Lower leg skin (tissue), 4 donors: ENCODE measurements around the gene AGPAT4. TPM values are rescaled to one million over a fixed set of nuclear protein-coding genes. Genes with fewer than 3 reads are reported as not detected.

ENCODE experiments used
- DNase-seq, 2 donors: peaks; one replicate each; pipeline ENCODE4 v3.0.0-alpha.2; 2019; ENCODE audit warnings: low spot score in 2 of 2
- H3K4me3 ChIP-seq: fragments of 200-600 bp; sonication (generic); 2 replicates; pipeline ENCODE4 v1.5.1; 2017; ENCODE audit warnings: mild to moderate bottlenecking, low read depth; ENCODE audit not compliant: poor library complexity, severe bottlenecking
- CTCF ChIP-seq, 3 donors: fragments of 450-650 bp; IDR thresholded peaks; one replicate each; pipeline ENCODE4 v1.5.1; 2016; ENCODE audit warnings: antibody characterized with exemption in 3 of 3, mild to moderate bottlenecking in 3 of 3, moderate library complexity in 2 of 3
- POLR2A ChIP-seq, 2 donors: fragments of 450-650 bp; IDR thresholded peaks; one replicate each; pipeline ENCODE4 v1.6.1; 2016 to 2017; ENCODE audit warnings: antibody characterized with exemption in 2 of 2, mild to moderate bottlenecking in 1 of 2, moderate library complexity in 1 of 2
- WGBS, 2 donors: methylation state at CpG; one replicate each; pipeline ENCODE4 v1.1.5; 2018; 5-methylcytosine and 5-hydroxymethylcytosine counted together
- intact Hi-C: fragments of 100-400 bp; cut with DNase I; formaldehyde crosslinking; loops from one replicate; pipeline ENCODE4 v1.15.0; 2023; ENCODE audit warnings: low total_unique reads
- total RNA-seq, 4 donors: library from RNA; depleted of rRNA; stranded (reverse); fragments of >200 nt; gene quantifications; one replicate each; pipeline ENCODE4 v1.1.0, GENCODE V29; 2016

The AGPAT4 gene
- total RNA-seq, 4 donors from 2014 or later, result 0.44 to 2.0 (median 1.2) TPM

DNA sequence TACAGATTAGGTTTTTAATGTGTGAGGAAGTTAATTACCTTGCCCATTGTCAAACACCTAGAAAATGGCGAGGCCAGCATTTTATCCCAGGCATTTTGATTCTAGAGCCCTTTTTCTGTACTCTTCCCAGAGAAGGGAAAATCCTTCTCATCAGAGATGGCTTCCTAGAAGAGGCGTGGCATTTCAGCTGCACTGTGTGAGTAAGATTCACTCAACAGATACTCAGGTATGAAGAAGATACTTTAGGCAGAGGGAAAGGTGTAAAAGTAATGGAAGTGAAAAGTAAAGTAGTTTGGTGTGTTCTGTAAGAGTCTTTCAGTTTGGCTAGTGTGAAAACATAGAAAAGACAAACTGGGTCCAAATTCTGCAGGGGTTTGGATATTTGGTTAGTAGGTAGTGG is 168.5 kb downstream of the AGPAT4 start:
- no peak for DNase-seq
- TF ChIP-seq POLR2A (IDR thresholded peaks at IDR 0.05), result no peak
- WGBS, 2 donors, result 99% methylated on average over 2 of the region's 2 CpGs

DNA sequence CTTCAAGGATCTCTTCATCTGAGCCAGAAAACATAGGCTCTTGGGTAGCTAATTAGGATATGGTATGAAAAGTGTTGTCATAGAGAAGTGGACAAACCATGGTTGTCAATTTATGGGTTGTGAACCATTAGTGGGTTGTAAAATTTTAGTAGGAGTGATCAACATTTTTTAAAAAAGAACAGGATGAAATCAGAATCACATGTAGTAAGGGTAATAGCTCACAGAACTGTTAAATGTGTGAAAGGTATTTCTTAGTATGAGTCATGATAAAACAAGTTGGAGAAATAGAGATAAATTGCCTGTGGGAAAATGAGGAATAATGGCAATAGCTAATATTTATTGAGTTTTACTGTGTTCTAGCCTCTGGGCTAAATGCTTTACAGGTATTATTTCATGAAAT is 168.9 kb downstream of the AGPAT4 start:
- intact Hi-C loops, result no loop called here
- TF ChIP-seq POLR2A (IDR thresholded peaks at IDR 0.05), result no peak
- no peak for TF ChIP-seq CTCF (IDR thresholded peaks at IDR 0.05)
- no peak for DNase-seq
- no peak overlapping the region for H3K4me3 ChIP-seq

More for the DNA sequence above, 168.5 kb downstream of the AGPAT4 start:
- no peak overlapping the region for H3K4me3 ChIP-seq
- intact Hi-C loops, result no loop called here

DNA sequence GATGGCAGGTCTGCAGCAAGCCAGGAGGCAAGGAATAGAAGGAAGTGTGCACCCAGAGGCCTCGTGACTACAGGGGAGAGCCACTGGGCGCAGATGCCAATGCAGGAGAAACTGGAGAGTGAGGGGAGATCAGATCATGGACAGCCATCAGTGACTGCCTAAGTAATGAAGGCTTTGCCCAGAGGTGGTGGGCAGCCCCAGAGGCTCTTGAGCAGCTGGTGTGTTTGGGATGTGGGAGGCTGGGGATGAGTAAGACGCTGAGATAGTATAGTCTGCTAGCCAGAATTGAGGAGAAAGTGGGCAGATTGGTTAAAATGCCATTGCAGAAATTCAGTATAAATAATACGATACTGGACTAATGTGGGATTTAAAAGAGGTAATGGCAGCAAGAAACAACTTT is 170.4 kb downstream of the AGPAT4 start:
- no peak overlapping the region for H3K4me3 ChIP-seq
- TF ChIP-seq CTCF (IDR thresholded peaks at IDR 0.05) (no peak), POLR2A (IDR thresholded peaks at IDR 0.05) (no peak)
- WGBS, 2 donors, result 95 to 97% methylated on average over 4 of the region's 4 CpGs
- intact Hi-C loops, result no loop called here
- no peak for DNase-seq

DNA sequence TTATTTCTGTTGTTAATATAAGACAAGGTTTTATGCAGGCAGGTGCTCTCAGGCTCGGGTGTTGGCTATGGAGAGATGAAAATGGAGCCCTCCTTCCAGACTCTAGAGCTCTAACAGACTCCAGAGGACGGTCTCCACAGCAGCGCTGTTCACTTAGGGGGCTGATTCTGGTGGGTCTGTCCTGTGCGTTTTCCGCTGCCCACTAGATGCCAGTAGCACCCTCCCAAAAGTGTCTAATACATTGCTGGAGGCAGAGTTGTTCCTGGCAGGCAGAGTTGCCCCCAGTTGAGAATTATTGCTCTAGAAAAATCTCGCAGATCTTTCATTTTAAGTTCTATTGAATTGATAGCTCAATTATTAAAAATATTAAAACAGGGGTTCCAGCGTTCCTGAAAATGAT is 172.3 kb downstream of the AGPAT4 start:
- H3K4me3 ChIP-seq, result no peak overlapping the region
- WGBS, 2 donors, result 83 to 87% methylated on average over 7 of the region's 7 CpGs
- no peak for DNase-seq
- TF ChIP-seq POLR2A (IDR thresholded peaks at IDR 0.05), result no peak
- TF ChIP-seq CTCF (IDR thresholded peaks at IDR 0.05), result no peak
- intact Hi-C loops, result no loop called here

GRCh38 chr6:161100072-161100471 is 173.8 kb downstream of the AGPAT4 start:
- intact Hi-C loops, result no loop called here
- no peak for DNase-seq
- no peak for TF ChIP-seq CTCF (IDR thresholded peaks at IDR 0.05)
- TF ChIP-seq POLR2A (IDR thresholded peaks at IDR 0.05), result no peak
- H3K4me3 ChIP-seq, result no peak overlapping the region
- 84 to 85% methylated on average over 8 of the region's 8 CpGs for WGBS, 2 donors

DNA sequence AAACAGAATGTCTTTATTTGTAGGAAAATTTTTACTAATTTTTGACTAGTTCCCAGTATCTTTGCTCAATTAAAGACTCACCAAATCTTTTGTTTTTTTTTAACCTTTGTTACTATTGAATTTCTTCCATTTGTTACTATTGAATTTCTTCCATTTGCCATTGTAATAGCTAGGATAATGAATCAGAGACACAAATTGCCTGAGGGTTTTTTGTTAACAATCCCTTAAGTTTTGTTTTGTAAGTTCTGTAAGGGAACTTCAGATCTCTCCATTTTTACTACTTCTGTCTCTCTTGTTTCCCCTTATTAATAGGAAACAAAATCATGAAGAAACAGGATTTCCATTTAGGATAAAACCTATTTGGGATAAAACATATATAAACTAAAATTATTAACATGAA is 177.9 kb downstream of the AGPAT4 start:
- no peak for DNase-seq
- intact Hi-C loops, result no loop called here
- no peak for TF ChIP-seq POLR2A (IDR thresholded peaks at IDR 0.05)
- H3K4me3 ChIP-seq, result no peak overlapping the region

- WGBS, 2 donors, result 75 to 83% methylated on average over 5 of the region's 5 CpGs
- no peak overlapping the region for H3K4me3 ChIP-seq
- TF ChIP-seq POLR2A (IDR thresholded peaks at IDR 0.05) (no peak), CTCF (IDR thresholded peaks at IDR 0.05) (no peak)
- intact Hi-C loops, result no loop called here
- no peak for DNase-seq
These were observed 178.9 kb downstream of the AGPAT4 start for GRCh38 chr6:161094955-161095354.
